CD4-positive, alpha-beta memory T cell (primary cell): ENCODE measurements around the gene ST8SIA4. TPM values are rescaled to one million over a fixed set of nuclear protein-coding genes. Genes with fewer than 3 reads are reported as not detected.

Source experiments
- CTCF ChIA-PET: fragments of 350-600 bp; sonication (Branson Sonifier 250); formaldehyde crosslinking; loops from one replicate; lab custom pipeline; 2021; ENCODE audit warnings: inconsistent platforms; ENCODE audit not compliant: partially characterized antibody; lab: Charles Lee
- POLR2A ChIA-PET: fragments of 350-600 bp; sonication (Branson Sonifier 250); formaldehyde crosslinking; loops from one replicate; lab custom pipeline; 2021; ENCODE audit not compliant: partially characterized antibody; lab: Charles Lee
- DNase-seq, 5 donors: peaks; one replicate each; pipeline versions ENCODE4 v3.0.0 to v3.0.0-alpha.2; 2020 to 2022; ENCODE audit warnings: mixed read lengths in 1 of 5
- H3K27ac ChIP-seq: one replicate; pipeline ENCODE4 v1.7.0; 2013; ENCODE audit warnings: low read depth, low read length
- H3K27me3 ChIP-seq: 2 replicates; pipeline ENCODE4 v1.7.0; 2013; ENCODE audit warnings: mild to moderate bottlenecking, low read length, moderate library complexity; ENCODE audit not compliant: insufficient read depth
- H3K36me3 ChIP-seq: 2 replicates; pipeline ENCODE4 v1.7.0; 2013; ENCODE audit warnings: mild to moderate bottlenecking, low read length, moderate library complexity; ENCODE audit not compliant: insufficient read depth
- H3K4me1 ChIP-seq: 2 replicates; pipeline ENCODE4 v1.7.0; 2013; ENCODE audit warnings: mild to moderate bottlenecking, low read length, moderate library complexity; ENCODE audit not compliant: insufficient read depth
- H3K4me3 ChIP-seq, 2 donors: one replicate each; pipeline ENCODE4 v1.7.0; 2013; ENCODE audit warnings: low read length in 2 of 2, mild to moderate bottlenecking in 1 of 2
- H3K9me3 ChIP-seq, 2 donors: one replicate each; pipeline ENCODE4 v1.7.0; 2013; ENCODE audit warnings: low read length in 2 of 2, control low read depth in 1 of 2; ENCODE audit not compliant: control insufficient read depth in 1 of 2
- H3K27ac Mint-ChIP-seq, 7 donors: one replicate each; pipeline ENCODE4 v1.8.0; 2020 to 2021; ENCODE audit warnings: mixed read lengths in 7 of 7, mild to moderate bottlenecking in 6 of 7, inconsistent platforms in 3 of 7, moderate library complexity in 3 of 7
- H3K27me3 Mint-ChIP-seq, 2 donors: one replicate each; pipeline ENCODE4 v1.8.0; 2020 to 2021; ENCODE audit warnings: mixed read lengths in 2 of 2
- H3K36me3 Mint-ChIP-seq, 2 donors: one replicate each; pipeline ENCODE4 v1.8.0; 2020 to 2021; ENCODE audit warnings: mixed read lengths in 2 of 2, inconsistent platforms in 1 of 2, mild to moderate bottlenecking in 1 of 2
- H3K4me1 Mint-ChIP-seq, 4 donors: one replicate each; pipeline ENCODE4 v1.8.0; 2020 to 2021; ENCODE audit warnings: mixed read lengths in 4 of 4, mild to moderate bottlenecking in 1 of 4
- H3K4me3 Mint-ChIP-seq, 8 donors: one replicate each; pipeline ENCODE4 v1.8.0; 2020 to 2021; ENCODE audit warnings: mixed read lengths in 8 of 8, mild to moderate bottlenecking in 7 of 8, moderate library complexity in 6 of 8, inconsistent platforms in 3 of 8
- H3K9me3 Mint-ChIP-seq, 8 donors: one replicate each; pipeline ENCODE4 v1.8.0; 2020 to 2021; ENCODE audit warnings: mixed read lengths in 8 of 8, mild to moderate bottlenecking in 5 of 8, inconsistent platforms in 3 of 8, moderate library complexity in 1 of 8
- intact Hi-C: fragments of 100-400 bp; cut with micrococcal nuclease; formaldehyde crosslinking; loops from one replicate; pipeline ENCODE4 v1.15.1; 2023
- polyA plus RNA-seq, 2 donors: library from polyadenylated mRNA; unstranded; fragments of 300-500 nt; fragmentation: Illumina TruSeq; gene quantifications; one replicate each; pipeline ENCODE4 v1.2.3, GENCODE V29; 2021
- total RNA-seq, 2 experiments: library from RNA; stranded (reverse); gene quantifications; one replicate each; pipeline ENCODE4 v1.2.3, GENCODE V29; 2021

ST8SIA4 gene
- total and polyA plus RNA-seq, 4 experiments from 2014 or later = 10.7 to 28.7 (median 21.0) TPM

DNA sequence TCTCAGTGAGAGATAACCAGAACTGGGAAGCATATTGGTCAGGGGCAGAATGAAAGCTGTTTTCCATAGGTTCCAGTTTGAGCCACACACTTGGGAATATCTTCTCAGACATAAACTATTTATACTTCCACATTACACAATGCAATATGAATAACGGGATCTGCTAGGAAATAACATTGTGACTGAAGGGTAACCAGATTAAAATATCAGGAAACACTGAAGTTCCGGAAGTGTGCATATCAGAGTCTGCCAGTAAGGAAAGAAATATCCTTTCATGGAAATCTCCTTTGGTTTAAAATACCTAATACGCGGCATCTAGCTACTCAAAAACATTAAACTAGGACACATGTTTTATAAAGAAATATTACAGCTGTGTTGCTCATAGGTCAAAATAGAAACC is 56.3 kb downstream of the ST8SIA4 start:
- Histone ChIP-seq H3K36me3 (peaks cover 5% of the 10 kb centered on the region), H3K27ac (no peak overlapping the region), H3K9me3 (no peaks in the 10 kb centered on the region), H3K27me3 (no peaks in the 10 kb centered on the region), H3K4me3 (no peak overlapping the region), H3K4me1 (peaks cover 21% of the 10 kb centered on the region)
- Mint-ChIP-seq H3K36me3 (peaks cover 17 to 22% of the 10 kb centered on the region in 2 donors), H3K27me3 (no peaks in the 10 kb centered on the region), H3K9me3 (no peaks in the 10 kb centered on the region), H3K4me1 (peaks cover 24 to 41% (median 29%) of the 10 kb centered on the region in 4 donors), H3K4me3 (no peak overlapping the region), H3K27ac (no peak overlapping the region)
- ChIA-PET CTCF (interaction anchor here (1.2 kb wide), 1 partner anchor 56 kb away, joined by 4 read pairs; the partner anchor contains the start of gene ST8SIA4), POLR2A (interaction anchor here (1.1 kb wide), 1 partner anchor 54 kb away, joined by 4 read pairs; no protein-coding TSS in a partner anchor)
- no peak for DNase-seq
- intact Hi-C loops = no loop called here

DNA sequence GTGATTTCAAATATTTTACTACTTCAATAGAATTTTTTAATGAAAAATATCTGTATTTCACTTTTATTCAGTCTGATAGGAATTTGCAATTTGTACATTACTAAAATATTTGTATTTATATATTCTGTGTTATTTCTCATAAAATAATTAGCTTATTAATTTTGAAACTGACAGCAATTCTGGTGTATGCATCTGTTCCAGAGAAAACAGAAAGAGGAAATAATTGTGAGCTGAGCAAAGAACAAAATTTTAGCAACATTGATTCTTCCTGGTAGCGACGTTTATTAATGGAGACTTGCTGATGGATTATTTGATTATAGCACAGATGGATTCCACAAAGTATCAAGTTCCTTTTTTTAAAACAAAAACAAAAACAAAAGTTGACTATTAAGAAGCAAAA is 61.0 kb downstream of the ST8SIA4 start:
- Mint-ChIP-seq H3K36me3 (peaks cover 22% of the 10 kb centered on the region in 2 donors), H3K4me3 (peak overlapping the region in 4 of 8 donors; percentile 18 to 84 (median 51)), H3K27ac (peak overlapping the region in 4 of 7 donors; percentile 23 to 72 (median 50)), H3K9me3 (no peaks in the 10 kb centered on the region), H3K4me1 (peaks cover 51 to 79% (median 59%) of the 10 kb centered on the region in 4 donors), H3K27me3 (no peaks in the 10 kb centered on the region)
- DNase-seq = no peak
- no peaks in the 10 kb centered on the region for H3K9me3 ChIP-seq
- intact Hi-C loops = no loop called here
- H3K27me3 ChIP-seq = no peaks in the 10 kb centered on the region
- no peaks in the 10 kb centered on the region for H3K36me3 ChIP-seq
- H3K27ac ChIP-seq = peak overlapping the region; percentile 33
- peaks cover 65% of the 10 kb centered on the region for H3K4me1 ChIP-seq
- ChIA-PET POLR2A (interaction anchor here (1.5 to 9.8 kb wide), 3 partner anchors 9 to 61 kb away, joined by 3 to 99 read pairs (median 6); partner anchors contain the start of gene ST8SIA4), CTCF (interaction anchor here (0.9 to 4.8 kb wide), 4 partner anchors 9 to 62 kb away, joined by 4 to 39 read pairs (median 6); partner anchors contain the start of gene ST8SIA4)
- no peak overlapping the region for H3K4me3 ChIP-seq

DNA sequence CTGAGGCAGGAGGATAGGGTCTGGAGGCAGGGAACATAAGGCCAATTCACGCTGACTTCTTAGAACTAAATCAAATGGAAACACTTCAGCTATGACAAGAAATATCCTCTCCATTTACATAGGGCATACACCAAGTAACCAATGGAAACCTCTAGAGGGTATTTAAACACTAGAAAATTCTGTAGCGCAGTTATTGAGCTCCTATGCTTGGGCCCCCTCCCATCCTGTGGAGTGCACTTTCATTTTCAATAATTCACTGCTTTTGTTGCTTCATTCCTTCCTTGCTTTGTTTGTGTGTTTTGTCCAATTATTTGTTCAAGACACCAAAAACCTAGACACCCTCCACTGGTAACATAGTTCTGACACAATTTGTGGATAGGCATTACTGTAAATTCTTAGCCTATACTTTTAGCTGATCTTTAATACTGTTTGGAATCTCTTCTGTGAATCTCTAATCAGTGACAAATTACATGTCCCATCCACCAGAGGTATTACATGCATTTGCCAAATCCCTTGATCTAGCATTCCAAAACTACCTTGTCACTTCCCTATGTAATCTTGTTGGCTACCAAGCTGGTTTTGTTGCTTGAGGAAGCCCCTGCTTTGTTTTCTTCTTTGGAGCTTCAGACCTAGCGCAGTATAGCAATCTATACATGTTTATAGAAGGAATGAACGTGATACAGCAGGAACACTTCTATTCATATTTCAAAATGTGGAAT is 61.6 kb downstream of the ST8SIA4 start:
- H3K36me3 Mint-ChIP-seq = peaks cover 19 to 22% of the 10 kb centered on the region in 2 donors
- H3K27ac ChIP-seq = peak overlapping the region; percentile 33
- H3K4me3 ChIP-seq = peak overlapping the region in 1 of 2 donors; percentile 7

DNA sequence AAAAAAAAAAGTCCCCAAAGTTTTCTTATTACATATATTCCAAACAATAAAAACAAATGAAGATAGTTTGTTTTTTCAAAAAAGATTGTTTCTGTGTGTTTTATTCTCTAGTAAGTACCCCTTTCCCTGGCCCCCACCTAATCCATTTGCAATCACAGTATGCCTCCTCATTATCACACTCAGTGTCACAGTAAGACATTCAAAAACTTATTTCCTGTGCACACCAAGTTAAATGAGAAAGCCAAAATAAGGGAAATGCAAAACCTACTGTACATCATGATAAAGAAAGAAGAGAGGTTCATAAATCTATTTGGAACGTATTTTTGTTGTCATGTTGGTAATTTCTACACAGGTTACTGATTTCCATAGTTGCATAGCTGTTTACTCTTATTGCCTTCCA is 62.3 kb downstream of the ST8SIA4 start:
- H3K4me3 Mint-ChIP-seq = peak overlapping the region; percentile 44 to 91 (median 82)

More for the DNA sequence above, 61.6 kb downstream of the ST8SIA4 start:
- Histone ChIP-seq H3K36me3 (no peaks in the 10 kb centered on the region), H3K9me3 (no peaks in the 10 kb centered on the region), H3K27me3 (no peaks in the 10 kb centered on the region), H3K4me1 (peaks cover 65% of the 10 kb centered on the region)
- H3K4me1 Mint-ChIP-seq = peaks cover 54 to 75% (median 62%) of the 10 kb centered on the region in 4 donors
- ChIA-PET CTCF (interaction anchor here (0.9 to 4.8 kb wide), 5 partner anchors 10 to 61 kb away, joined by 3 to 39 read pairs (median 4); partner anchors contain the start of gene ST8SIA4), POLR2A (interaction anchor here (1.5 to 9.8 kb wide), 3 partner anchors 10 to 61 kb away, joined by 3 to 99 read pairs (median 6); partner anchors contain the start of gene ST8SIA4)
- no peaks in the 10 kb centered on the region for H3K9me3 Mint-ChIP-seq
- no peaks in the 10 kb centered on the region for H3K27me3 Mint-ChIP-seq
- no peak for DNase-seq
- peak overlapping the region; percentile 44 to 91 (median 82) for H3K4me3 Mint-ChIP-seq
- intact Hi-C loops = loop anchor here (1.0 kb wide), 1 partner anchor 59 kb away; no protein-coding TSS in a partner anchor
- H3K27ac Mint-ChIP-seq = peak overlapping the region; percentile 72 to 90 (median 77)

DNA sequence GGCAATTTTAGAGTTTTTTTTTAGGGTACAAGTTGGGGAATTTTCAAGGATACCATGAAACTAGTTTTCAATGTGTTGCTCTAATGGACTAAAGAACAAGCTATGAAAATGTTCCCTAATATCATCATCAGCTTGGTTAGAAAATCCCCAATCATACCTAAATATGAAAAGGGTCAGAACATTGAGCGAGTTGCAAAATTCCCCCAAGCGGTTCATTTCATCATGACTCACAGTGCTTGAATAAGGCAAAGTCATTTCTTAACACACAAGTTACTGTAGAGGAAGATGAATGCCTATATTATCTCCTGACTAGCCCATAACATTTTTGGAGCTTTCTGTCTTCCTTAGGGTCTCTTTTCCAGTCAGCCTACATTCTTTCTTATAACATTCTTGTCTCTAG is 62.7 kb downstream of the ST8SIA4 start:
- Histone ChIP-seq H3K36me3 (no peaks in the 10 kb centered on the region), H3K4me1 (peaks cover 65% of the 10 kb centered on the region), H3K4me3 (no peak overlapping the region), H3K27ac (no peak overlapping the region), H3K27me3 (no peaks in the 10 kb centered on the region), H3K9me3 (no peaks in the 10 kb centered on the region)
- Mint-ChIP-seq H3K27me3 (no peaks in the 10 kb centered on the region), H3K4me3 (peak overlapping the region in 5 of 8 donors; percentile 79 to 91 (median 84)), H3K27ac (peak overlapping the region in 6 of 7 donors; percentile 33 to 90 (median 74)), H3K9me3 (no peaks in the 10 kb centered on the region), H3K4me1 (peaks cover 49 to 74% (median 56%) of the 10 kb centered on the region in 4 donors), H3K36me3 (peaks cover 13 to 16% of the 10 kb centered on the region in 2 donors)
- intact Hi-C loops = no loop called here
- DNase-seq = peak in 1 of 5 donors; percentile 59
- ChIA-PET CTCF (interaction anchor here (1.4 kb wide), 1 partner anchor 15 kb away, joined by 3 read pairs; no protein-coding TSS in a partner anchor), POLR2A (interaction anchor here (1.2 to 9.8 kb wide), 2 partner anchors 19 to 62 kb away, joined by 3 to 99 read pairs; partner anchors contain the start of gene ST8SIA4)

More for the DNA sequence above, 62.3 kb downstream of the ST8SIA4 start:
- POLR2A ChIA-PET = interaction anchor here (9.8 kb wide), 1 partner anchor 62 kb away, joined by 99 read pairs; the partner anchor contains the start of gene ST8SIA4
- Histone ChIP-seq H3K4me1 (peaks cover 65% of the 10 kb centered on the region), H3K36me3 (no peaks in the 10 kb centered on the region), H3K9me3 (no peaks in the 10 kb centered on the region), H3K27me3 (no peaks in the 10 kb centered on the region), H3K4me3 (peak overlapping the region in 1 of 2 donors; percentile 7), H3K27ac (peak overlapping the region; percentile 33)
- Mint-ChIP-seq H3K4me1 (peaks cover 49 to 71% (median 56%) of the 10 kb centered on the region in 4 donors), H3K9me3 (no peaks in the 10 kb centered on the region), H3K27me3 (no peaks in the 10 kb centered on the region), H3K36me3 (peaks cover 15 to 16% of the 10 kb centered on the region in 2 donors), H3K27ac (peak overlapping the region; percentile 72 to 90 (median 77))
- DNase-seq = no peak
- intact Hi-C loops = loop anchor here (1.0 kb wide), 1 partner anchor 60 kb away; no protein-coding TSS in a partner anchor
- CTCF ChIA-PET = interaction anchor here (1.4 to 4.8 kb wide), 2 partner anchors 15 to 61 kb away, joined by 3 to 39 read pairs; partner anchors contain the start of gene ST8SIA4

DNA sequence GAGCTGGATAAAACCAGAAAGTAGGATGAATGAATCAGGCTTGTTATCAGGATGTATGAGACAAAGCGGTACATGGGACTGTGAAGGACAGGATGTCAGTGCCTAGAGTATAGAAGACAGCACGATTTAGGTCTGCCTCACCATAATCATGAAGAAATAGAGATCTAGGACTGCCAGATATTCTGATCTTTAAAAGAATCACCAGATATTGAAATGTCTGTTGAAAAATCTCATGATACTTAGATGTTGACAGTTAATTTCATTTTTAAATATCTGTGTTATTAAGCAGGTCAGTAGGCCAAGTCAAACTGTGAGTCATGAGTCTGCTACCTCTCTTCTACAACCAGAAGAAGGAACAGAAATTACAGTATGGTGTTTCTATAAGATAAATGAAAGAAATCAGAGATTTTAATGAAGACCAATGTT is 65.0 kb downstream of the ST8SIA4 start:
- H3K27ac Mint-ChIP-seq = peak overlapping the region in 4 of 7 donors; percentile 20 to 60 (median 48)
- POLR2A ChIA-PET = interaction anchor here (1.6 to 9.8 kb wide), 2 partner anchors 9 to 65 kb away, joined by 5 to 99 read pairs; partner anchors contain the start of gene ST8SIA4
- DNase-seq = no peak

More for the DNA sequence above, 65.0 kb downstream of the ST8SIA4 start:
- intact Hi-C loops = loop anchor here (2.0 kb wide), 1 partner anchor 15 kb away; no protein-coding TSS in a partner anchor
- Mint-ChIP-seq H3K9me3 (no peaks in the 10 kb centered on the region), H3K4me3 (peak overlapping the region in 2 of 8 donors; percentile 27 to 44), H3K36me3 (peaks cover 10 to 12% of the 10 kb centered on the region in 2 donors), H3K4me1 (peaks cover 36 to 59% (median 45%) of the 10 kb centered on the region in 4 donors), H3K27me3 (no peaks in the 10 kb centered on the region)
- Histone ChIP-seq H3K27ac (no peak overlapping the region), H3K9me3 (no peaks in the 10 kb centered on the region), H3K36me3 (no peaks in the 10 kb centered on the region), H3K27me3 (no peaks in the 10 kb centered on the region), H3K4me3 (no peak overlapping the region), H3K4me1 (peaks cover 53% of the 10 kb centered on the region)
- CTCF ChIA-PET = interaction anchor here (0.9 kb wide), 1 partner anchor 64 kb away, joined by 3 read pairs; no protein-coding TSS in a partner anchor
